Endothelial cell of umbilical vein (primary cell): ENCODE data around the gene TARBP1.

Source experiments
- POLR2A ChIP-seq: IDR thresholded peaks from 2 replicates; pipeline ENCODE4 v1.6.1; 2012; ENCODE audit warnings: low read depth, mild to moderate bottlenecking, control low read depth, low read length
- TF ChIP-seq, protein P1 (sequence below), 2 donors: IDR thresholded peaks; 1 replicate in 1 of 2; 2 replicates in 1 of 2; pipeline ENCODE4 v1.5.1; 2011; ENCODE audit warnings: low read length in 2 of 2, mild to moderate bottlenecking in 2 of 2, moderate library complexity in 2 of 2, control low read depth in 1 of 2, inconsistent platforms in 1 of 2, low read depth in 1 of 2; ENCODE audit not compliant: insufficient read depth in 1 of 2; ENCODE audit errors: extremely low read depth in 1 of 2

- TF ChIP-seq, protein P1, sequence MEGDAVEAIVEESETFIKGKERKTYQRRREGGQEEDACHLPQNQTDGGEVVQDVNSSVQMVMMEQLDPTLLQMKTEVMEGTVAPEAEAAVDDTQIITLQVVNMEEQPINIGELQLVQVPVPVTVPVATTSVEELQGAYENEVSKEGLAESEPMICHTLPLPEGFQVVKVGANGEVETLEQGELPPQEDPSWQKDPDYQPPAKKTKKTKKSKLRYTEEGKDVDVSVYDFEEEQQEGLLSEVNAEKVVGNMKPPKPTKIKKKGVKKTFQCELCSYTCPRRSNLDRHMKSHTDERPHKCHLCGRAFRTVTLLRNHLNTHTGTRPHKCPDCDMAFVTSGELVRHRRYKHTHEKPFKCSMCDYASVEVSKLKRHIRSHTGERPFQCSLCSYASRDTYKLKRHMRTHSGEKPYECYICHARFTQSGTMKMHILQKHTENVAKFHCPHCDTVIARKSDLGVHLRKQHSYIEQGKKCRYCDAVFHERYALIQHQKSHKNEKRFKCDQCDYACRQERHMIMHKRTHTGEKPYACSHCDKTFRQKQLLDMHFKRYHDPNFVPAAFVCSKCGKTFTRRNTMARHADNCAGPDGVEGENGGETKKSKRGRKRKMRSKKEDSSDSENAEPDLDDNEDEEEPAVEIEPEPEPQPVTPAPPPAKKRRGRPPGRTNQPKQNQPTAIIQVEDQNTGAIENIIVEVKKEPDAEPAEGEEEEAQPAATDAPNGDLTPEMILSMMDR (IDR thresholded peaks at IDR 0.05; ENCODE audit: extremely low read depth in 1 of 2, insufficient read depth in 1 of 2, low read depth in 1 of 2, low read length in 2 of 2): no peak
- TF ChIP-seq POLR2A: no peak
Observed at GRCh38 chr1:234408757-234409156, 70.2 kb downstream of the TARBP1 start.
